Measurements from ENCODE around the gene SMIM10L2A. TPM values are rescaled to one million over a fixed set of nuclear protein-coding genes. Genes with fewer than 3 reads are reported as not detected.
"Not testable (repeated sequence)": the region's sequence is repeated elsewhere in the genome, so short reads cannot be mapped to it uniquely, and the experiment has no call there.

Gene SMIM10L2A
- total RNA-seq, 1 donor from 2014 or later = 5.6 TPM

DNA sequence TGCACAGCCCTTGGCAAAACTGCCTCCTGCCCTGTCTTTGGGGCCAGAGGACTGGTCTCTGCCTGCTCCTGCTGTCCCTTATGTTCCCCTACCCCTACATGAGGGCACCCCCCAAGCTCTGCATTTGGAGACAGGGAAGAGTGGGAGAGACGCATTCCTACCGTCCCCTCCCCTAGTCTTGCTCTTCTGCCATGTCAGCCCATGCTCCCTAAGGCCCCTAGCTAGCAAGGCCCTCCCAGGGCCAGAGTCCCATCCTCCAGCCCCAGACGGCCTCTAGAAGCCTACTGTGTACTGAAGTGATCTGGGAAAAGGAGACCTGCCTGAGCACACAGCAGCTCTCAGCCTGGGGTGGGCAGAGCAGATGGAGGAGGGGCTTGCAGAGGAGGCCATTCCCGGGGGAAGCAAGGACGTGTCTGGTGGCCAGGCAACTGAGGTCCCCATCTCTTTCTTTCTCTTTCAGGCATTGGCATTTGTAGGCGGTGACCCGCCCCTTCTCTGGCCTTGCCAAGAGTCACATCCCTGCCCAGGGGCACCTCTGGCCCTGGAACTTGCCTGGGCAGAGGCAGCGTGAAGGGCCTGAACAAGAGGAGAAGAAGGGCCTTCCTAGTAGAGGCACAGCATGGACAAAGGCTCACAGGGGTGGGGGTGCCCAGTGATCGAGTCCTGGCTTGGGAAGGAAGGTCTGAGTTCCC, 1.6 kb downstream of the SMIM10L2A start:
- not testable (repeated sequence) for DNase-seq (ENCODE audit: low read depth)

DNA sequence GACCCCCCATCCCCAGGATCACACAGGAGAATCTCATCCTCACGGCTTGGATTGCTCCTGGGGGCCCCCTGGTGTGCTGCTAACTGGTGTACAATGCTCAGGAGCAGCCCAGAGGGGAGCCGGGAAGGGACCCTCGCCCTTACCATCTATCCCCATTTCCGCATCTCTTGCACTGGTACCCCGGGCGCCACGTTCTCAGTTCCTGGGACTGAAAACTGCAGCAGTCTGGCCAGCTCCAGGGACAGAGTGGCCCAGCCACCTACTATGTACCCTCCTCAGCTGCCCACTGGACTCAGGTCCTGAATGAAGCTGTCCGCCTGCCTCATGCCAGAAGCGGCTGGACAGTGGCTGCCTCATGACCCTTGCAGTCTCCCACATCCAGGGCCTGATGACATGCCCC, 2.7 kb downstream of the SMIM10L2A start:
- no peak for DNase-seq (ENCODE audit: low read depth)

DNA sequence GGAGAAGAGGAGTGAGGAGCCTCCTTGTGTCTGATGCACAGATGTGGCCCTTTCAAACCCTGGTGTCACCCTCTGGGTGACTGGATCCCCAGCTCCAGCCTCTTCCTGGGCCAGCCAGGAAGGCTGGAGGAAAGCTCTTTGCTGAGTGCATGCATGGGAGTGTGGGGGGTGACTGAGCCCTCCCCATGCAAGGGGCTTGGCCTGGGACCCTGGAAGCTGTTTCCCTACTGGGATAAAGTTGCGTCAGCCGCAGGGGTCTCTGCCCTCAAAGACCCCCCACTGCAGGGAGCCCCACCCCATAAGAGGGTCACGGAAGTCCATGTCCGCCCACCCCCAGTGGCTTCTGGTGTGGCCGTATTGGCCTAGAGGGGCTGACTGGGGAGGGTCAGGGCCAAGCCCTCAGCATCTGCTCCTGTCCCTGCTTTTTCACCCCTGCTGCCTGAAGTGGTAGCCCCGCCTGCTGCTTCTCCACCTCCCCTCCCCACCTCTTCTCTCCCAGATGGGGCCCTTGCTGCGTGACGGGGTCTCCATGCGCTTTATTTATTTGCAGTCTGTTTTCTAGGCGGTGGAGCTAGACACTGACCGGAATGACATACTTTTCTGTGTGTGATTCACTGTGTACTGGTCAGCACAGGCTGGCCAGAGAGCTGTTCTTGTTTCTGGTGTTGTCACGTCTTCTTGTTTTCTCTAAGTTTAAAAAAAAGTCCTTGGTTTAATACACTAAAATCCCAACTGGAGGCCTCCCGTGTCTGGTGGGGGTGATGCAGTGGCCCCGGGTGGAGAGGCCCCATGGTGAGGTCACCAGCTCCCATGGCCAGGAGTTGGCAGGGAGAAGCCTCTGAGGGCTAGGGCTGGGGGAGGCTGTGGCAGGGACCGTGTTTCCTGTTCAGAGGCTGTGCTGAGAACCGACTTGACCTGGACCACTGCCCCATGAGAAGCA, 3.6 kb downstream of the SMIM10L2A start:
- no peak for DNase-seq (ENCODE audit: low read depth)

DNA sequence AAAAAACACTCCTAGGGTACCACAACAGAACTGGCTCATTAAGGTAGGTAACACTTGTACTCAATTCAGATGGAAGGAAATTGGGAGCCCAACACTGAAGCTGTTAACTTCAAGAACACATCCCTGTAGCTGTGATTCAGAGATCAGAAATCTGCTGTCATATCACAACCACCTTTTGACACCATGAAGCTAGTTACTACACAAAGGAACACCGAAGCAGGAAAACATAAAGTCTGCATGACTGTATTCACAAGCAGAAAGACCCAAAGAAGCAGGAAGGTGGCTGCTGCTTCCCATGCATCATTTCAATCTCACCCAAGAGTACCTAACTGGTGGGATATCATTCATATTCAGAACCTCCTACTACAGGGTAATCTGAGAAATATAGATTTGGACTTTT, 7.7 kb downstream of the SMIM10L2A start:
- DNase-seq (ENCODE audit: low read depth) = no peak

DNA sequence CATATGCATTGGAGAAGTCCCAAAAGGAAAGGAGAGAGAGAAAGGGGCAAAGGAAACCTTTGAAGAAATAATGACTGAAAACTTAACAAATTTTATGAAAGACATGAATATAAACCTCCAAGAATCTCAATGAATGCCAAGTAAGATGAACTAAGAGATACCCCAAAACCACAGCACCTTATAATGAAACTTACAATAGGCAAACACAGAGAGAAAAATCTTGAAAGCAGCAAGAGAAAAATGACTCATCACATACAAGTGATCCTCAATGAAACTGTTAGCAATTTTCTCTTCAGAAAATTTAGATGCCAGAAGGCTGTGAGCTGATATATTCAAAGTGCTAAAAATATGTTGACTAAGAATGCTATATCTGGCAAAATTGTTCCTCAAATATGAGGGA, 10.1 kb downstream of the SMIM10L2A start:
- DNase-seq (ENCODE audit: low read depth) = no peak

DNA sequence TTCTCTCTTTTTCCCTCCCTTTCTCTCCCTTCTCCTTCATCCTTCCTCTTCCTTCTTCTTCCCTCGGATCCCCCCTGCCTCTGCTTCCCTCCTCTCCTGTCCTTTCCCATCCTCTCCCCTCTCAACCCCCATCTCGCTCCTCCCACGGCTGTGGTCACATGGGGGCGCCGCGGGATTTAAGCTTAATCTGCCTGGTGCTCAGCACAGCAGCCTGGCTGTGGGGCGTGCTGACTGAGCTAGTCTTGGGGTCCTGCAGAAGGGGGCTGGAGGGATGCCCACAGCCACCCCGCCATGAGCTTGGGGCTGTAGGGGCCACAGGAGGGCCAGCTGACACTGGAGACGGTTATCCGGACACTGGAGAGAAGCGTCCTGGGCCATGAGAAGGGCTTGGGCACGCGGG, 10.7 kb downstream of the SMIM10L2A start:
- DNase-seq (ENCODE audit: low read depth) = no peak

DNA sequence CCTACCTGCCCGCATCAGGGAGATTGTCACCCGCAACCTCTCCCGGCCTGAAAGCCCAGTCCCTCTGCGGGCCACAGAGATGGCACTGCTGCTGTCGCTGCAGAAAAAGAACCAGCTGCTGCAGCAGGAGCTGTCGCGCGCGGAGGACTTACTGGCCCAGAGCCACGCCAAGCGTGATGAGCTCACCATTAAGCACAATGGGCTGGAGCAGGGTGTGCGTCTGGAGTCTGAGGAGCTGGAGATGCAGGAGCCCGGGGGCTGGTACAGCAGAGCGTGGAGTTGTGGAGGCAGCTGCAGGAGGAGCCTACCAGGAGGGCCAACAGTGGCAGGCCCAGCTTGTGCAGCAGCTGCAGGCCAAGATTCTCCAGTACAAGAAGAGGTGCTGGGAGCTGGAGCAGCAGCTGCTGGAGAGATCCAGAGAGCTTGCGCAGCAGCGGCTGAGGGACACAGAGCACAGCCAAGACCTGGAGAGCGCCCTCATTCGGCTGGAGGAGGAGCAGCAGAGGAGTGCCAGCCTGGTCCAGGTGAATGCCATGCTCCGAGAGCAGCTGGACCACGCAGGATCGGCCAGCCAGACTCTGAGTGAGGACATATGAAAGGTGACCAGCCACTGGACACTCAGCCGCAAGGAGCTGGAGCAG, 11.3 kb downstream of the SMIM10L2A start:
- DNase-seq (ENCODE audit: low read depth) = no peak

DNA sequence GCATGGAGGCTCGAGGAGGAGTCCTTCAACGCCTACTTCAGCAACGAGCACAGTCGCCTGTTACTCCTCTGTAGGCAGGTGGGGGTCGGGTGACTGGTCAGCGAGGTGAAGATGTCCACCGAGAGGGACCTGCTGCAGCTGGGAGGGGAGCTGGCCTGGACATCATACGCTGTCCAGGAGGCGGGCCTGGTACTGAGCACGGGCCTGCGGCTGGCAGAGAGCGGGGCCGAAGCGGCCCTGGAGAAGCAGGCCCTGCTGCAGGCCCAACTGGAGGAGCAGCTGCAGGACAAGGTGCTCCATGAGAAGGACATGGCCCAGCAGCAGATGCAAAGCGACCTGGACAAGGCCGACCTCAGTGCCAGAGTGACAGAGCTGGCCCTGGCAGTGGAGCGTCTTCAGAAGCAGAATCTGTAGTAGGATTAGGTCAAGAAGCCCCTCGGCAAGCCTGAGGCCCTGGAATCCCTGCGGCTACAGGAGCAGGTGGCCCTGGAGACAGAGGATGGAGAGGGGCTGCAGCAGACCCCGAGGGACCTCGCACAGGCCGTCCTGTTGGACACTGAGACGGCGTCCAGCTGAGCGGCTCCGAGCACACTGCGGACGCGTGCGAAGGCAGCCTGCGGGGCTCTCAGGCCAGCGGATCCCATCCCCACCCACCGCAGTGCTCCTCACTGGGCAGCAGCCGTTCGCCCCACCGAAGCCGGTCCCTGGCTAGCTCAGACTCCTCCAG, 11.9 kb downstream of the SMIM10L2A start:
- no peak for DNase-seq (ENCODE audit: low read depth)

DNA sequence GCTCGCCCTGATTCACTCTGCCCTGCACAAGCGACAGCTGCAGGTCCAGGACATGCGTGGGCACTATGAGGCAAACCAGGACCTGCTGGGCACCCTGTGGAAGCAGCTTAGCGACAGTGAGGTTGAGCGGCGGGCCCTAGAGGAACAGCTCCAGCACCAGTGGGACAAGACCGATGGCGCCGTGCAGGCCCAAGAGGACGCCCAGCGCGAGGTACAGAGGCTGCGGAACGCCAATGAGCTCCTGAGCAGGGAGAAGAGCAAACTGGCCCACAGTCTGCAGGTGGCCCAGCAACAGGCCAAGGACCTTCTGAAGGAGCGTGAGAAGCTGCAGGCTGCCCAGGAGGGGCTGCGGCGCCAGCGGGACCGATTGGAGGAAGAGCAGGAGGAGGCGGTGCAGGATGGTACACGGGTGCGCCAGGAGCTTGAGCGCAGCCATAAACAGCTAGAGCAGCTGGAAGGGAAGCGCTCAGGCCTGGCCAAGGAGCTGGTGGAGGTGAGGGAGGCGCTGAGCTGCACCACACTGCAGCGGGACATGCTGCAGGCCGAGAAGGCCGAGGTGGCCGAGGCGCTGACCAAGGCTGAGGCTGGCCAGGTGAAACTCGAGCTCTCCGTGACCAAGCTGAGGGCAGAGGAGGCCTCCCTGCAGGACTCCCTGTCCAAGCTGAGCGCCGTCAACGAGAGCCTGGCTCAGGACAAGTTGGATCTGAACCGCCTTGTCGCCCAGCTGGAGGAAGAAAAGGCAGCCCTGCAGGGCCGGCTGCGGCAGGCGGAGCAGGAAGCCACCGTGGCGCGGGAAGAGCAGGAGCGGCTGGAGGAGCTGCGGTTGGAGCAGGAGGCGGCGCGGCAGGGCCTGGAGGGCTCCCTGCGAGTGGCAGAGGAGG, 12.8 kb downstream of the SMIM10L2A start:
- DNase-seq (ENCODE audit: low read depth) = no peak

DNA sequence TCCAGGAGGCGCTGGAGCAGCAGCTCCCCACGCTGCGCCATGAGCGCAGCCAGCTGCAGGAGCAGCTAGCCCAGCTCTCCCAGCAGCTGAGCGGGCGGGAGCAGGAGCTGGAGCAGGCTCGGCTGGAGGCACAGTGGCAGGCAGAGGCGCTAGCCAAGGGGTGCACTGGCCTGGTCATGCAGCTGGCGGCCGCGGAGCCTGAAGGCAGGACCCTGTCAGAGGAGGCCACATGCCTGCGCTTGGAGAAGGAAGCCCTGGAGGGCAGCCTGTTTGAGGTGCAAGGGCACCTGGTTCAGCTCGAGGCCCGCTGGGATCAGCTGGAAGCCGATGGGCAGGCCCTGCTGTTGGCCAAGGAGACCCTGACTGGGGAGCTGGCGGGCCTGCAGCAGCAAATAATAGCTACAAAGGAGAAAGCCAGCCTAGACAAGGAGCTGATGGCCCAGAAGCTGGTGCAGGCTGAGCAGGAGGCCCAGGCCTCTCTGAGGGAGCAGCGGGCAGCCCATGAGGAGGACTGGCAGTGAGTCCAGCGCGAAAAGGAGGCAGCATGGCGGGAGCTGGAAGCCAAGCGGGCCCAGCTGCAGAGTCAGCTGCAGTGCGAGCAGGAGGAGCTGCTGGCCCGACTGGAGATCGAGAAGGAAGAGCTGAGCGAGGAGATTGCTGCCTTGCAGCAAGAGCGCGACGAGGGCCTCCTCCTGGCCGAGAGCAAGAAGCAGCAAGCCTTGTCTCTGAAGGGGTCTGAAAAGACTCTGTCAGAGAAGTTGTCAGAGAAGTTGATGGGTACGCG, 13.6 kb downstream of the SMIM10L2A start:
- DNase-seq (ENCODE audit: low read depth) = no peak

DNA sequence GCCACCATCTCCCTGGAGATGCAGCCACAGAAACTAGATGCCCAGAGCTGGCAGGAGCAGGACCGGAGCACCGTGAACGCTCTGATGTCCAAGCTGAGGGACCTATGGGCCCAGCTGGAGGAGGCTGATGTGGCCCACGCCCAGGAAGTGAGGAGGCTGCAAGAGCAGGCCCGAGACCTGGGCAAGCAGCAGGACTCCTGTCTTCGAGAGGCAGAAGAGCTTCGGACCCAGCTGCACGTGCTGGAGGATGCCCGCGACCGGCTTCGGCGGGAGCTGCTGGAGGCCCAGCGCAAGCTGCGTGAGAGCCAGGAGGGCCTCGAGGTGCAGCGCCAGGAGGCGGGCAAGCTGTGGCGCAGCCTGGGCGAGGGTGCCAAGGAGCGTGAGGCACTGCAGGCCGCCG, 14.2 kb downstream of the SMIM10L2A start:
- DNase-seq (ENCODE audit: low read depth) = no peak

DNA sequence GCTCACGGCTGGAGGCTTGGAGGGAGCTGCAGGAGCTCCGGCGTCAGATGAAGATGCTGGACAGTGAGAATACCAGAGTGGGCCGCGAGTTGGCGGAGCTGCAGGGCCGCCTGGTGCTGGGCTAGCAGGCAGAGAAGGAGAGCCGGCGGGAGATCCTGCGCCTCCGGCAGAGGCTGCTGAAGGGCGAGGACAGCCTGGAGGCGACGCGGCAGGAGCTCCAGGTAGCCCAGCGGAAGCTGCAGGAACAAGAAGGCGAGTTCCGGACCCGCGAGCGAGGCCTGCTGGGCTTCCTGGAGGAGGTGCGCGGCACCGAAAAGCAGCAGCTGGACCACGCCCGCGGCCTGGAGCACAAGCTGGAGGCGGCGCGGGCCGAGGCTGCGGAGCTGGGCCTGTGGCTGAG, 14.7 kb downstream of the SMIM10L2A start:
- DNase-seq (ENCODE audit: low read depth) = no peak

DNA sequence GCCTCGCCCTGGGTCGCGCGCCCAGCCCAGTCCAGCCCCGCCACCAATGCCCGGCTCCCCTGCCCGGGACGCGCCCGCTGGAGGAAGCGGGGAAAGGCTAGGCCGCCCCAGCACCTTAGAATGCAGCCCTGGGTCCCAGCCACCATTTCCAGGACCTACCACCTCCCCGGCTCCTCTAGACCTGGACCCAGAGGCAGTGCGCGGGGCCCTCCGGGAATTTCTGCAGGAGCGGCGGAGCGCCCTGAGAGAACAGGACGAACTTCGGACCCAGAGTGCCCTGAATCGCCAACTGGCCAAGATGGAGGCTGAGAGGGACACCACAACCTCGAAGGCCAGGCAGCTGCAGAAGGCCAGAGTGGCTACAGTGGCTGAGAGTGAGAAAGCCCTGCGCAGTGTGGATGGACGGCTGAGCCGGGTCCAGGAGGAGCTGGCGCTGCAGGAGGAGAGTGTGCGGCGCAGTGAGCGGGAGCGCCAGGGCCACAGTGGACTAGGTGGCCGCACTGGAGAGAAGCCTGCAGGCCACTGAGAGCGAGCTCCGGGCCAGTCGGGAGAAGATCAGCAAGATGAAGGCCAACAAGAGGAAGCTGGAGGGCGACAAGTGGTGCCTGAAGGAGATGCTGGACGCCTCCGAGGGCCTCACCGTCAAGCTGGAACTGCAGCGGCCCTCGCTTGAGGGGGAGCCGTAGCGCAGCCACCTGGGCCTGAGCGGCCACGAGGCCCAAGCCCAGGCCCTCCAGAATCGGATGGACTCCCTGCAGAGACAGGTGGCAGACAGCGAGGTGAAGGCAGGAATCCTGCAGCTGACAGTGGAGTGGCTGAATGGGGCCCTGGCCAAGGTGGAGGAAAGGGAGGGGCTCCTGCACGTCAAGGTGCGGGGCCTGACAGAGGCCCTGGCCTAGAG, 15.5 kb downstream of the SMIM10L2A start:
- DNase-seq (ENCODE audit: low read depth) = no peak

DNA sequence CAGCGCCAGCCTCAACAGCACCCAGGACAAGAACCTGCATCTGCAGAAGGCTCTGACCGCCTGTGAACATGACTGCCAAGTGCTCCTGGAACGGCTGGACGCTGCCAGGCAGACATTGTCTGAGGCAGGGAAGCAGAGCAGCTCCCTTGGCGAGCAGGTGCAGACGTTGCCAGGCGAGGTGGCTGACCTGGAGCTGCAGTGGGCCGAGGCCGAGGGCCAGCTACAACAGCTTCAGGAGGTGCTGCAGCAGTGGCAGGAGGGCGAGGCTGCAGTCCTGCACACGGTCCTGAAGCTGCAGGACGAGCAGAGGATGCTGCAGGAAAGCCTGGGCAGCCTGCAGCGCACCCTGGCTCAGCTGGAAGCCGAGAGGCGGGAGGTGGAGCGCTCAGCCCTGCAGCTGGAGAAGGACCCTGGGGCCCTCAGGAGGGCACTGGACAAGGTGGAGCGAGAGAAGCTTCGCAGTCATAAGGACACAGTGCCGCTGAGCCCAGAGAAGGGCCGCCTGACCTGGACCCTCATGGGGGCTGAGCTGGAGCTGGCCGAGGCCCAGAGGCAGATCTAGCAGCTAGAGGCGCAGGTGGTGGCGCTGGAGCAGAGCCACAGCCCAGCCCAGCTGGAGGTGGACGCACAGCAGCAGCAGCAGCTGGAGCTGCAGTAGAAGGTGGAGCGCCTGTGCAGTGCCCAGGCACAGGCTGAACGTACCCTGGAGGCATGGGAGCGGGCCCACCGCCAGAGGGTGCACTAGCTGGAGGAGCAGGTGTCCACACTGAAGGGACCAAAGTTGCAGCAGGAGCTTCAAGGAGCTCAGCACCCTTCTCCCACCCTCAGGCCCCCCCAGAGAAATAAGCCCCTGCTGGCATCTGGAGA, 16.4 kb downstream of the SMIM10L2A start:
- no peak for DNase-seq (ENCODE audit: low read depth)

DNA sequence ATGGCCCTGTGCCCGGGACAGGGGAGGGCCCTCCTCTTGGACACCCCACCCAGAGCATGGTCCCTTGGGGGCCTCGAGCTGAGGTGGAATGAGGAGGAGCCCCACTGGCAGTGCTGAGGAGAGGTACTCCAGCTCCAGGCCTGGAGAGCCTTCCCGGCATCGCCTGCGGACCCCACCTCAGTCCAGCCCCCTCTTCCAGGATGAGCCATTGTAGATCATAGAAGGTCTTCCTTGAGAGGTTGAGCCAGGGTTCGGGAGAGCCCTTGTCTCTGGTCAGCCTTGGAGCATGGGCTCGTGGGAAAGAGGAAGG, 16.9 kb downstream of the SMIM10L2A start:
- no peak for DNase-seq (ENCODE audit: low read depth)

DNA sequence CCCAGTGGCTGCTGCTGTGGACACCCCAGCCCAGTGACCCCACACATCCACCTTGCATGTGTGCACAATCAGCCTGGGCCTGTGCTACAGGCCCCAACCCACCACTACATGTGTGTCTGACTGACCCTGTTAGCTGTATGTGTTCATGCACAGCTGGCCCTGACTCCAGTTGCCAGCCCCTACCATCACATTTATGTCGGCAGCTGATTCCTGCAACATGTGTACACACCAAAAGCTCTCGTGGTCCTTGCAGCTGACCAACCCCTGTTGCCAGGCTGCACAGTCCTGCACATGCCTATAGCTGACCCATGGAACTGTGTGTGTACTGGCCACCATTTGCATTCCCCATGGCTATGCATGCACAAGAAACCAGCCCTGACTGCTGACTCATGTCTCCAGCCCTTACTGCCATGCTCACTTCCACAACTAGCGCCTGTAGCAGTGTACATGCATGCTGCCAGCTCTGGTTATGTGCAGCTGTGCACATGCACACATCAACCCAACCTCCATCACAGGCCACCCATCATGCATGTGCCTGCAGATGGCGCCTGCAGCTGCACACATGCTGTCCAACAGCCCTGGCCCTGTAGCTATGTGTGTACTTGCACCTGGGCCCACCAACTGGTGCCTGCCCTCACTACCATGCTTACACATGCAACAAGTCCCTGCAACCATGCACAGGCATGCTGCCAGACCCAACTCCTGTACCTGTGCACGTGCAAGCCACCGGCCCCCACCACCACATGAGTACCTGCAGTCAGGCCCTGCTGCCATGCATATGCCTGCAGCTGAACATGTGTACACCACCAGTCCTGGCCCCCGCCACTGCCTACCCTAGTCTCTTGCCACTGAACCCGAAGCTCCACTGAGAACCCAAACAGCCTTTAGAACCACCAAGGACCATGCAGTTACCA, 28.1 kb downstream of the SMIM10L2A start:
- no peak for DNase-seq (ENCODE audit: low read depth)

DNA sequence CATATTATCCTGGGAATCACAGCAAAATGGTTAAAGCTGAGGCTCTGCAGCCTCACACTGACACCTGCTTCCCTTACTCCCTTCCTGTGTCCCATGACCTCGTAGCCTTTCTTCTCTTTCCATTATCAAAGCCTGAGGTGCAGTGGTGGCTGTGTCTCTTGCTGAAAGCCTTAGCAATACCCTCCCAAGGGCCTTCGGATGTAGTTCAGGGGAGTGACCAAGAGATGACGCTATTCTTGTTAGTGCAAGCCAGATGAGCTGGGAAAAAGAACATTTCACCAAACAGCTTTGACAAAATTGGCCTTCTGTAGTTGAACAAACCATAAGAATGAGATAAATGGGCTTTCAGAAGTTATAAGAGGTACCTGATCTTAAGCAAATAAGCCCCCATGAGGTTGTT, 31.6 kb downstream of the SMIM10L2A start:
- DNase-seq (ENCODE audit: low read depth) = no peak
